HG03432 (cell line): ENCODE results near the gene FCGR3B.
"Not testable (repeated sequence)": the region's sequence is repeated elsewhere in the genome, so short reads cannot be mapped to it uniquely, and the experiment has no call there.

Source experiments
- ATAC-seq: cut with Tn5 transposase; IDR thresholded peaks from one replicate; pipeline ENCODE4 v1.9.1; 2021; ENCODE audit warnings: mild to moderate bottlenecking, moderate library complexity; ENCODE audit not compliant: unreplicated experiment

Gene FCGR3B

DNA sequence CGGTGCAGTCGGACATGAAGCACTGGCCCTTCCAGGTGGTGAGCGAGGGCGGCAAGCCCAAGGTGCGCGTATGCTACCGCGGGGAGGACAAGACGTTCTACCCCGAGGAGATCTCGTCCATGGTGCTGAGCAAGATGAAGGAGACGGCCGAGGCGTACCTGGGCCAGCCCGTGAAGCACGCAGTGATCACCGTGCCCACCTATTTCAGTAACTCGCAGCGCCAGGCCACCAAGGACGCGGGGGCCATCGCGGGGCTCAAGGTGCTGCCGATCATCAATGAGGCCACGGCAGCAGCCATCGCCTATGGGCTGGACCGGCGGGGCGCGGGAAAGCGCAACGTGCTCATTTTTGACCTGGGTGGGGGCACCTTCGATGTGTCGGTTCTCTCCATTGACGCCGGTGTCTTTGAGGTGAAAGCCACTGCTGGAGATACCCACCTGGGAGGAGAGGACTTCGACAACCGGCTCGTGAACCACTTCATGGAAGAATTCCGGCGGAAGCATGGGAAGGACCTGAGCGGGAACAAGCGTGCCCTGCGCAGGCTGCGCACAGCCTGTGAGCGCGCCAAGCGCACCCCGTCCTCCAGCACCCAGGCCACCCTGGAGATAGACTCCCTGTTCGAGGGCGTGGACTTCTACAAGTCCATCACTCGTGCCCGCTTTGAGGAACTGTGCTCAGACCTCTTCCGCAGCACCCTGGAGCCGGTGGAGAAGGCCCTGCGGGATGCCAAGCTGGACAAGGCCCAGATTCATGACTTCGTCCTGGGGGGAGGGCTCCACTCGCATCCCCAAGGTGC, 24.2 kb downstream of the FCGR3B start:
- ATAC-seq, result not testable (repeated sequence)

DNA sequence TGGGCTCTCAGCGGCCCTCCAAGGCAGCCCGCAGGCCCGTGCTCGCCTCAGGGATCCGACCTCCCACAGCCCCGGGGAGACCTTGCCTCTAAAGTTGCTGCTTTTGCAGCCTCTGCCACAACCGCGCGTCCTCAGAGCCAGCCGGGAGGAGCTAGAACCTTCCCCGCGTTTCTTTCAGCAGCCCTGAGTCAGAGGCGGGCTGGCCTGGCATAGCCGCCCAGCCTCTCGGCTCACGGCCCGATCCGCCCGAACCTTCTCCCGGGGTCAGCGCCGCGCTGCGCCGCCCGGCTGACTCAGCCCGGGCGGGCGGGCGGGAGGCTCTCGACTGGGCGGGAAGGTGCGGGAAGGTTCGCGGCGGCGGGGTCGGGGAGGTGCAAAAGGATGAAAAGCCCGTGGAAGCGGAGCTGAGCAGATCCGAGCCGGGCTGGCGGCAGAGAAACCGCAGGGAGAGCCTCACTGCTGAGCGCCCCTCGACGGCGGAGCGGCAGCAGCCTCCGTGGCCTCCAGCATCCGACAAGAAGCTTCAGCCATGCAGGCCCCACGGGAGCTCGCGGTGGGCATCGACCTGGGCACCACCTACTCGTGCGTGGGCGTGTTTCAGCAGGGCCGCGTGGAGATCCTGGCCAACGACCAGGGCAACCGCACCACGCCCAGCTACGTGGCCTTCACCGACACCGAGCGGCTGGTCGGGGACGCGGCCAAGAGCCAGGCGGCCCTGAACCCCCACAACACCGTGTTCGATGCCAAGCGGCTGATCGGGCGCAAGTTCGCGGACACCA, 25.0 kb downstream of the FCGR3B start:
- not testable (repeated sequence) for ATAC-seq

DNA sequence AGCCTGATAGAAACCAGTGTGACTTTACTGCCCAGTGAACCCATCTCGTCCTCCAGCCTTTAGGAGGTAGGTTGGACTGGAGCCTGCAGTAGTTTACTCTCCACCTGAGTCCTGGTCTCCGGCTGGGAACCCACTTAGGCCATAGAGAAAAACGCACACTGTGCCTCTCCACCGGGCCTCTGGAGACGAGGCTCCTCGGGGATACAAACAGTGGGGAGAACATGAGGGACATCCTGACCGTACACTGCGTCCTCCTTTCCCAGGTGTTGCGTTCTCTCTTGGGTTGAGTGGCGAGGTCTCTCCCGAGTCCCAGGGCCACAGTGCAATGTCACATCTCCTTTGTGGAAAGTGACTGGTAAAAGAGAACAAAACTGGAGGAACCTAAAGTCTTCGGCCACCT, 26.0 kb downstream of the FCGR3B start:
- ATAC-seq, result not testable (repeated sequence)

DNA sequence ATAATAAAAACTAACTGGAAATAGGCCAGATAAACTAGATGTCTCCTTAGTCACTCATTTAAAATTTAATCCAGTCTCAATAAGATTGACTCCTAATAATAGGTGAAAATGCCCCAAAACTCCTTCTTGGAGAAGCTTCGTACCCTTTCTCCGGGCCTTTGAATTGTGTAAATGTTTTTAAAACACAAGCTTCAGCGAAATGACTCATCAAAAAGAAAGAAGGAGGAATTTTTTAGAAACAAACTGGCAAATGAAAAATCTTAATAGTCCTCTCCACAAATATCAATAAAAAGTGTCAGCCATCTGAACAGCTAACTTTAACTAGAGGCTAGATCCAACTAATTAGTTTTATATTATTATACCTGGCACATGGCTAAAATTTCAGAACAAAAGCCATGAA, 33.9 kb downstream of the FCGR3B start:
- ATAC-seq, result not testable (repeated sequence)

DNA sequence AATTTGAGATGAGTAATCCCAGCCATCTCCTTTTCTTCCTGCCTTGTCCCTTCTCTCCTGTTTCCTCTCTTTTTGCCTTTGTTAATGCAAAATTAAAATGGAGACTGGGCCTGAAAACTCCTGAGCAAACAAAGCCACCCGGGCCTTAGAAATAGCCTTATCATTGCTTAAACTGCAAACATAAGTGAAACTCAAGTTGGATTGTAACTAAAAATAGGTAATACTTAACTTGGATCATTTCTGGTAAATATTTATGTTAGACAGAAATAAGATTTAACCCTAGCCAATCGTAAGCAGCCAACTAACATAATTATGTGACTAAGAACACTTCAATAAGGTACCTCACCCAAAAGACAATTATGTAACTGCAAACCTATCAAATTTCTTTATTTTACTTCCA, 35.4 kb downstream of the FCGR3B start:
- ATAC-seq, result not testable (repeated sequence)

DNA sequence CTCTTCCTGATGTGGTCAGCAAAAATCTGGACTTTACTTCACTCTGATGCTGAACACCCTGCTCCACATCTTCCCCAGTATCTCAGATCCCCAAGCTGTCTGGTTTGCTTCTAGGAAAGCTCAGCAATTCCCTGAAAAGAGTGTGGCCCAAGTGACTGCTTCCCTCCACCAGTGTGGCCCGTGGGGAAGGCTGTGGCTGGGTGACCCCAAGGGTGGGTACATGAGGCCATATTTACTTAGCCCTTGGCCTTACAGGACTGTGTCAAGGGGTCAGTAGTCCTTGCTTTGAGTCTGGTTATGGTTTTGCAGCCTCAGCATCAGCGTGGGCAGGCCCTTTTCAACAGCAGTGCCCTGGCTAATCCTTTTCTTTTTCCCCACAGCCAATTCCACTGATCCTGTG, 35.8 kb downstream of the FCGR3B start:
- ATAC-seq, result not testable (repeated sequence)

DNA sequence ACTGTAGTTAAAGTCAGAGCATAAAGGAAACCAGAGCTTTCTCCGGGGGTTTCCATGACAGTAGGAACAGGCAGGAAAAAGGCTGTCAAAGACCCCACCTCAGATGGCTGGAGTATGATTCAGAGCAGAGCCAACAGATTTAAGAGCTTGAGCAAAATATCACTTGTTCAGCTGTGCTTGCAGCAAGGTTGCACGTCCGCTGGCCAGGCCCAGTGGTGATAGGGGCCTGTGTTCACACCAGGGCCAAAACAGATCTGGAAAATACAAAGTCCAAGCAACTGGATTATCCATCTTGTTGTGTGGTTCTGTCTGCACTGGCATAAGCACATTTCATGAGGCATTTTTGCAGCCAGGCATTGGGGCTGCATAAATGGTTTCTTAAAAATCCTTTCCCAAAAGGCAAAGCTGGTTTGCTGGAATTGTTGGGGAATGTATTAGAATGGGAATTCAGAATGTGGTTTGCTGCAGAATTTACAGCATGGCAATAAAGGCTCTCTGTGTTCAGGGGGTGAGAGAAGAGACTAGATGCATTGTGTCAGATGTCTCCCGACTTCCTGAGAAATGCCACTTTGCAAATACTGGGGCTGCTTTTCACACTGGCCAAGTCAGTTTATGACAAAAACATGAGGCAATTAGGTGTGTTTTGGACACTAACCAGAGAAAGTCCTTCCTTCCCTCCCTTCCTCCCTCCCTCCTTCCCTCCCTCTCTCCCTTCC, 36.5 kb downstream of the FCGR3B start:
- not testable (repeated sequence) for ATAC-seq

DNA sequence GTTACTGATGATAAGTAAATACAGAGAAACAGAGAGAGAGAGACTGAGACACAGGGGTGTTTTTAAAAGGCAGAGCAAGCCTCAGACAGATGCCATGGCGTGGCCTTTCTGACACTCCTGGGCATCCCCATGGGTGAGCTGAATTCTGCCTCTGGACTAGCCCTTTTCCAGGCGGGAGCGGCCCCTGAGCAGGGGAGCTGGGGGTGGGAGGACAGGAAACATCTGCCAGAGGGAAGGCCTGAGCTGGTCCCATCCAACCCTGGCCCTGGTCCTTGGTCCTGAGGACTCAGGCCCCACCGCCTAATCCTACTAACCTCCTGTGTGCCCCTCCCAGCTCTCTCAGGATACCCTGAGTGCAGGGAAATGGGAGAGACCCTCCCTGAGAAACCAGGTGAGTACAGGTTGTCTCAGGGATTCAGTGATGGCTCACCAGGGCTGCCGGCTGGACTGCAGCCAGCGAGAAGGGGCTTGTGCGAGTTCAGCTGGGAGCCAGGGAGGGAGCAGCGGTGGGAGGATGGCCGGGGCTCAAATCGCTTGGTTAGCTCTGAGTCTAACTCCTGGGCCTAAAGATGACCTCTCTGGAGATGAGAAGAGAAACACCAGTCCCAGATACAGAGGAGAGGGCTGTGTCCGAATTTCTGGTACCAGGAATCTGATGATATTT, 37.8 kb downstream of the FCGR3B start:
- not testable (repeated sequence) for ATAC-seq

DNA sequence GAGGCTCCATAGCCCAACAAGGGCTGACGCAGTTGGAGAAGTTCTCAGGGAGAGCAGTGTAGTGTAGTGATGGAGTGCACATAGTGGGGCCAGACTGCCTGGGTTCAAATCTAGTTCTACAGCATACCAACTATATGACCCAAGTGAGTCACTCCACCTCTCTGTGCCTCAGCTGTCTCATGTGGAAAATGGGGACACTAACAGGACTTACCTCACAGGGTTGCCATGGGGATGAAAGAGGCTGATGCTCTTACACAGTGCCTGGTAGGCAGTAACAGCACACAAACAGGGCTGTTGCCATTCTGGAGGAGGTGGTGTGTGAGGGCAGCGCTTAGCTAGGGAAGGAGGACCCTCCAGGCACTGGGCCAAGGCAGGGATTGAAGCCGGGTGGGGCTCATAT, 38.4 kb downstream of the FCGR3B start:
- ATAC-seq, result not testable (repeated sequence)

DNA sequence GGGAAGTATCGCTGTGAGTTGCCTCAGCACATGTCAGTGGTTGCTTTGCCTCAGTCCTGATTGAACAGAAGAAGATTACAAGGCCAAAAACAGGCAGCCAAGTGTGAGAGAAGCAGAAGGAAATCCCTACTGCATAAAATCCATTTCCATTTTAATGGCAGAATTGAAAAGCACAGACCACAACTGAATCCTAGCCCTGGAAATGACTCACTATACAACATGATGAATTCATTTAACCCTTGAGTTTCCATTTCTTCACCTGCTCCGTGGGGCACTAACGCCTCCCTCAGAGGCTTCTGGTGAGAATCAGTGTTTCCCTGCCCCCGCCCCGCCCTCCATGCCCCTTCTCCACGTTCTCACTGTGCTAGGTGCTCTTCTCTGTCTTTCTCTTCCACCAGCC, 41.1 kb downstream of the FCGR3B start:
- not testable (repeated sequence) for ATAC-seq

DNA sequence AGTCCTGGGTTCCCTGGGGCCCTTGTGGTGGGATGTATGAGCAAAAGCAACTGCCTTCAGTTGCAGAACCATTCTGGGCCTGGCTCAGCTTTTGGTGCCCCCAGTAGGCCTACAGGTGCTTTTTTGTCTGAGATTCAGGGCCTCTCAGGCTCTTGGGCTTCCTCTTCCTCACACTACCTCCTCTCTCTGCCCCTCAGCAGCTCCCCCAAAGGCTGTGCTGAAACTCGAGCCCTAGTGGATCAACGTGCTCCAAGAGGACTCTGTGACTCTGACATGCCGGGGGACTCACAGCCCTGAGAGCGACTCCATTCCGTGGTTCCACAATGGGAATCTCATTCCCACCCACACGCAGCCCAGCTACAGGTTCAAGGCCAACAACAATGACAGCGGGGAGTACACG, 41.6 kb downstream of the FCGR3B start:
- ATAC-seq, result not testable (repeated sequence)

DNA sequence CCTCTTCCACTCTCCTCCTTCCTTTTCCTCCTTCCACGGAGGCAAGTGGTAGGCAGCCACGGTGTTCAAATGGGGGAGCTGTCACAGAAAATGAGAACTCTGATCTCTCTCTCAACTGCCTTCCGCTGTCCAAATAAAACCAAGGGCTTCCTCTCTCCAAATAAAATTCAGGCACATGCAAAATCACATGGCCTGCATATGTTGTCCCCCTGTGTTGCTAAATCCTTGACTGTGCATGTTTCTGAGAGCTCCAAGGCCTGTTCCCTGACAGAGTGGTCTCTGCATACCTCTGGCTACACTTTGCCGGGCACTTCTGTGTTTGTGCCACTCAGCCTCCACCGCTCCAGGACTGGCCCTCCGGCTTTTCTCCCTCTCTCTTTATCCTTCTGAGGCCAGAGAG, 42.4 kb downstream of the FCGR3B start:
- not testable (repeated sequence) for ATAC-seq

DNA sequence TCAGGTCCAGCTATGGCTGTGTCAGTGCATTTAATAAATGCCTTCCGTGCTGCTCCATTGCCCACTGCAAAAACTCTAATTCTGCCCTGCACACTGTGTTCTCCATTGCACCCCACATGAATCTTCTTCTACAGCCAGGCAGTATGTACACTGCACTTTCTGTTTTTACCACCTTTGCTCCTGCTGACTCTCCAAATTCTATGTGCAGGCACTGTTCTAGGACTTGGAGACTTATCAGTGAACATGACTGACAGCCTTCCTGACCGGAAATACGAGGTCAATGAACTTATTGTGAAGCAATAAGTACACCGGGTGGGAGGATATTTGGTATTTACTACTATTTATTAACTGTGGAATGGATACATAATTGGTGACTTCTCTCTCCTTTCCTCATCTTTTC, 48.1 kb downstream of the FCGR3B start:
- not testable (repeated sequence) for ATAC-seq

DNA sequence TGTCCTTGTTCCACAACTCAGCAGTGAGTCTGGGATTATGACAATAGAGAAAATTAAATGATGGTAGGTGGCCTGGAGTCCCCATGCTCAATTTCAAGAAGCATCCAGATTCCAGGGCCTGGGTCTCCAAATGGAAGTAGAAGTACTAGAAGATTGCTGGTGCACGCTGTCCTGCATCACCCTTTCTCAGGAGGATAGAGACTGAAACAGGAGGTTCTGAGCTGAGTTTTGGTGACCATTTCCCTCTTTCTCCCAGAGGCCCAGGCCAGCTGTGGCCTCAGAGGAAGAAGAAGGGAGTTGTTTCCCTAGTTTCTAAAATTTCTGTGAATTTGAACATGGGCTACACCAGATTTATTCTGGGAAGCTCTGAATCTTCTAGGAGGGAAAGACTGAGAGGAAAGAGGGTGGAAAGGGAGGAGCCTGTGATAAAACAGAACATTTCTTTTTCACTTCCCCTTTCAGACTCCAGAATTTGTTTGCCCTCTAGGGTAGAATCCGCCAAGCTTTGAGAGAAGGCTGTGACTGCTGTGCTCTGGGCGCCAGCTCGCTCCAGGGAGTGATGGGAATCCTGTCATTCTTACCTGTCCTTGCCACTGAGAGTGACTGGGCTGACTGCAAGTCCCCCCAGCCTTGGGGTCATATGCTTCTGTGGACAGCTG, 50.0 kb downstream of the FCGR3B start:
- peak; percentile 73 for ATAC-seq

DNA sequence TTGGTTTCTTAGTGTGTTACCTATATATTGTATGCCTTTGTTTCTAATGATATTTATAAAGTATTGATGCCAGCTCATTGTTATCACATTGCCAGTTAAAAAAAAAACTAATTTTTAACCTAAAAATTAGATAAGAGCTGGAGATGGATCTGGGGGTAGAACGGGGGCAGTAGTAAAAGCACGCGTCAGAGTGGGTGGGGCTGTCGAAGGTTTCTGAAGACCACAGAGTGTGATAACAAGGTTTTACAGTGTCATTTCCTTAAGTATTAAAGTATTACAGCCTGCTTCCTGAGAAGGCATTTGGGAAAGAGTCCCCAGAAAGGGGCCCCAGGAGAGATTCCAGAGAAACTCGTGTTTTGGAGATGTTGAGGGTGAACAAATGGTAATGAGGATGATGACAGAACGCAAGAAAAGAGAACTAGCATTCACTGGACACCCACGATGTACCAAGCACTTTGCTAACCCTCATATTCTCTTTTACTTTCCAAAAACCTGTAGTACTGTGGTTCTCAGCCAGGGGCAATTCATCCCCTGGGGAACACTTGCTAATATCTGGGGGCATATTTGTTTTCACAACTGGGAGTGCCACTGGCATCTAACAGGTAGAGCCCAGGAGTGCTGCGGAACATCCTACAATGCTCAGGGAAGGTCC, 51.0 kb downstream of the FCGR3B start:
- ATAC-seq, result peak; percentile 35

DNA sequence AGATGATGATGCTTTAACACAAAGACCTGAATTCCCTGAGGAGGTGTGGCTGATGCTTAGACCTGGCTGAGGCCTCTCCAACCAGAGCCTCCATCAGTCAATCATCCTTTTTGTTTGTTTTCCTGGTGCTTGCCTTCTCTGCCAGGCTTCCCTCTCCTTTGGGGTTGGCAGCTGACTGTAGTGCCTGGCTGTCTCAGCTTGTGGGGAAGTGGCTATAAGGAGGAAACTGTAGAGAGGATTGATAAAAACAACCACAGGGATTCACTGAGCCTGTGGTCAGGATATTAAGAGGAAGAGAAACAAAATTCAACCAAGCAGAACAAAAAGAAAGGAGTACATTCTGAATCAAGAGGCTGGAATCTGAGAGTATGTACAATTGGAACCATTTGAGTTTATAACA, 54.3 kb downstream of the FCGR3B start:
- not testable (repeated sequence) for ATAC-seq
